DMS53 (cell line): ENCODE results near the gene GLRA2.
"Not testable (repeated sequence)": the region's sequence is repeated elsewhere in the genome, so short reads cannot be mapped to it uniquely, and the experiment has no call there.

ENCODE experiments used
- DNase-seq: peaks from one replicate; lab custom pipeline; 2025; lab: John Stamatoyannopoulos, UW

The GLRA2 gene

GRCh38 chrX:14591976-14592375, 62.6 kb downstream of the GLRA2 start:
- no peak for DNase-seq

DNA sequence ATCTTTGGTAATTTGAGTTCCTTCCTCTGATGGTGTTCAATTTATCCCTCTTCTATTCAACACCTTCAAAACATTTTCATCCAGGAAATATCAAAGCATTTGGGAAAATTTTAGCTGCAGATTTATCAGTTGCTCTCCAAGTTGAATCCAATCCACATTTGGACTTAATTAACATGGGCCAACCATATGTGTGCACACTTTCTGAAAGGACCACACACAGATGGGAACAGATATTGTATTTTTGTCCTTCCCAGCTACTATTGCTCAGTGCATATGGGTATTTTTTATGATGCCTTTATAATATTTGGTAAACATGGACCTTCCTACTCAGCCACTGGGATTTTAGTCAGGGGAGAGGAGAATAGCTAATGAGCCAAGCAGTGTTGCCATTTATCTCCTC, 65.2 kb downstream of the GLRA2 start:
- DNase-seq, result no peak

- DNase-seq, result no peak
Observed at GRCh38 chrX:14598330-14598729, 69.0 kb downstream of the GLRA2 start.

DNA sequence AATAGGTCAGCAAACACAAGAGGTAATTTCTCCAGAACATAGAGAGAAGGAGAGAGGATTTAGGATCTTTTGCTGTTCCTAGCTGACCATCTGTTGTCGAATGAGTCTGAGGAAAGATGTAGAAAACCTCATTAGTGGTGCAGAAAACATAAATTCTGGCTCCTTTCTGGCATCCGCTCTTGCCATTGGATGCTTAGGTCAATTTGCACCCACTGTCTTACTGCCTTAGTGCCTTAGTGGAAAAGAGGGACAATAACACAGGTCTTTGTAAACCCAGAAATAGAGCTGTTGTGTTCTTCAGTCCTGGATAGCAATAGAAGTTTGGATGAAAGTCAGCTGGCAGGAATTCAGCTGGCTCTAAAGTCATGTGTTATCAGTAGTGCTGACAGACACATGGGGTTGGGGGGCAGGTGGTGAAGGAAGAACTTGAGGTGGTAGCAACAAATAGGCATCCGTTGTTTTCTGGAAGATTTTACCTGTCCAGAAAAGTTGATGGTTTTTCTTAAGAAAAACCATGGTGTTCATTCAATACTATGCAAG, 78.2 kb downstream of the GLRA2 start:
- no peak for DNase-seq

- DNase-seq, result not testable (repeated sequence)
Observed at GRCh38 chrX:14612450-14612849, 83.1 kb downstream of the GLRA2 start.

DNA sequence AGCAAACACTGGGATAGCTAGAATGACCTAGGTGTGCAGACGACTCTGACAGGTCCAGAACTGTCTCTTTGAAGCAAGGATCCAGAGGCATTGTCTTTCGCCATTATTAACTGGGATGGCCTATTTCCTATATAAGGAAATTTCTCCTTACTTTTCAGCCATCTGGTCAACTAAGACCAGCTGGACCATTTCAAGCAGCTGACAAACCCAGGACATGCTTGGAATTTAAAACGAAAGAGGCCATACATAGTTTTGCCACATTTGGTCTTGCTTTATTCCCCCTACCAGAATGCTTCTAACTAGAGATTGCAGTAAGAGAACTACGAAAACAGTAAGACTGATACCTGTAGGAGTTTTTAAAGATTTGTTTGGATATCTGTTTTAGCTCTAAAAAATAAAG, 87.0 kb downstream of the GLRA2 start:
- no peak for DNase-seq

GRCh38 chrX:14616836-14617235, 87.5 kb downstream of the GLRA2 start:
- no peak for DNase-seq

DNA sequence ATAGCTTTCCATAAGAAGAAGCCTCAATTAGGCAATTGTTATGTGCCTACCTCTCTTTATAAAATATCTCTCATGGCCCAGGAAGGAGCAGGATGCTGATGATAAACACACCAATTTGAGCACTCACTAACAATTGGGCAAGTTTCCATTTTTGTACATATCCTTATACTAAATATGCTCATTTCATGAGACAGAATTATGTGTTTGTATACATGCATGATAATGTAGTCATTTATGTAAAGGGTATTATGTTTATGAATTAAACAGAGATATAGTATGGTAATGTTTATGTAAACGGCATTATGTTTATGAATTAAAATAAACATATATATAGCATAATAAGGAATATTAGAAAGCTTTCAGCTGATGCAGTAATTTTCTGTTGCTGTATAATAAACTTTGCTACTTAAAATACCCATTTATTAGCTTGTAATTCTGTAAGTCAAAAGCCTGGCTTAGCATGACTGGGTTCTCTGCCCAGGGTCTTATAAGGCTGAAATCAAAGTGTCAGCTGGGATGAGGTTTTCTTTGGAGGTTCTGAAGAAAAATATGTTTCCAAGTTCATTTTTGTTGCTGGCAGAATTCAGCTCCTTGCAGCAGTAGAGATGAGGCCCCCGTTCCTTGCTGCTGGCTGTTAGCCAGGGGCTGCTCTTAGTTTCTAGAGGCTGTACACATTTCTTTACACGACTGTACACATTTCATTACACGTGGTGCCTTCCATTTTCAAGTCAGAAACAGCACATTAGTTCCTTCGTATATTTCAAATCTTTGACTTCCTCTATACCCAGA, 89.0 kb downstream of the GLRA2 start:
- DNase-seq, result no peak

DNA sequence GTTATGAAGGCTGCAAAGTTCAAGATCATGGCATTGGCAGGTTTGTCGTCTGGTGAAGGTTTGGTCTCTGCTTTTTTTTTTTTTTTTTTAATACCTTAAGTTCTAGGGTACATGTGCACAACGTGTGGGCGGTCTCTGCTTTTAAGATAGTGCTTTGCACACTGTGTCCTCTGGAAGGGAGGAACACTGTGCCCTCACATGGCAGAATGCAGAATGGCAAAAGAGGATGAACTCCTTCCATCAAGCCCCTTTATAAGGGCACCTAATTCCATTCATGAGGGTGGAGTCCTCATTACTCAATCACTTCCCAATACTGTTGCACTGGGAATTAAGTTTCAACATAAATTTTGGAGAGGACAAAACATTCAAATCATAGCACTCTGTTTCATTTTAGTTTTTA, 101.4 kb downstream of the GLRA2 start:
- no peak for DNase-seq

DNA sequence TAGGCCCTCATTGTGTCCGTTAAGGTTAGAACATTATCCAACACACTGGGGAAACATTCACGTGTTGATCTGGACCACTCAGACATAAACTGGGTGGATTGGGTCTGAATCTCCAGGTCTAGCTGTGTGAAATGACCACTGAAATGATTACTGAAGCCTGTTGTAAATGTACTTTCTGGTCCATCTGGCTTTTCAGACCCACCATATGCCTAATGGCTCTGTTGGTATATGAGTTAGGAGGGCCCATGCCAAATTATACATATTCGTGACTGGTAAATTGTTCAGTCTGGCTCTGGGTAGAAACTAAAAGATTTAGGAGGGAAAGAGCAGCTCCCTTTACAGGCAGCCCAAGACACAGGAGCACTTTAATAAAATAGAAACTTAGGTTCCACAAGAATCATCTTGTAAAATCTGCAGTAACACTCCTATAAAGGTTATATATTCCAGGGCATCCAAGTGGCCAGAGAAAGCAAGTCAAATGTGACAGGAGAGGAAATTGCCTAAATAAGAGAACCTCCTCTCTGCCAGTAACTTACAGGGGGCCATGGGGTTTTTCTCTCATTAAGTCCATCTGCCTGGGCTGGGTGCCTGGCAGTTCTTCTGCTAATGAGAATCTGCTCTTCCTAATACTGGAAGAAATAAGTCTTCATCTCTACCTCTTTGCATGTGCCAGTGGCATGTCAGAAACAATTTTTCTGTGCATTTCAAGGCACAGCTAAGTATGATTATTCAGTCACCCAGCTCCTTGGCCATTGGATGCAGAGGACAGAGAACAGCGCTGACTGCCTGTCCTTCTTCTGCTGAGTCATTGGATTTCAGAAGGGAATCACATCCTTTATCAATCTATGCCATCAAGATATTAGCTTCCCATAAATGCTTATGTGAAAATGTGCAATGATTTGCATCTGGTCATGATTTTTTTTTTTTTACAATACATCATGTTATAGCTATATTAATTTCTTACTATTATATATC, 112.6 kb downstream of the GLRA2 start:
- no peak for DNase-seq

DNA sequence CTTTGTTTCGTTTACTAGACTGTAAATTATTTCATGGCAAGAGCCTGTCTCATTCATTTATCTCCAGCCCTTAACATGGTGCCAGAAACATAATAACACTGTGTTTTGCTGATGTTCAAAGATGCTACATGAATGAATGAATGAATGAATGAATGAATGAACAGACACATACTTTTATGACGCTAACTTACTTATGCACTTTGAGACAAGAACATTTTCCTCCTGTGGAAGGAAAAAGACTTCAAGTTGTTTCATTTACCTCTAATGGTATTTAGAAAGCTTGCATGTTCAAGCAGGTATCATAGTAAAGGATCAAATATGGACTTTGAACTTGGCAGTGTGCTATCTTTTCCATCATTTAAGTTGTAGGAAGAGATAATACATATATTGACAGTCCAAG, 131.6 kb downstream of the GLRA2 start:
- DNase-seq, result peak; percentile 27

GRCh38 chrX:14670819-14671218, 141.5 kb downstream of the GLRA2 start:
- no peak for DNase-seq

- no peak for DNase-seq
Observed at GRCh38 chrX:14672611-14673172, 143.4 kb downstream of the GLRA2 start.

DNA sequence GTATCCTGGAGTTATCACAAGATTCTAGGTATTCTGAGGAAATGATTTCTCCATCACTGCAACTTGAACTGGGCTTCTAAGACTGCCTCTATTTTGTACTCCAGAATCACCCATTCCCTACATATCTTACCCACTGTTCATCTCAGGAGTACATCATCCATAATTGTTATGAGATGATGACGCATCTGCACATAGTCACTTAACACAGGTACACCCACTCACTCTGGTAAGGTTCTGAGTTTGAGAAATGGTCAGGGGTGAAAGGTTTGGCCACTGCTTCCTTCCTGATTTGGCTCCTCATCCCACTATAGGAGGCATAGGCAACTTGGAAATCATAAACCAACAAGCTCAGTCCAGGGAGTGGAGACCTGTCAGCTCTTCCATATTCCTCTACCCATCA, 143.9 kb downstream of the GLRA2 start:
- DNase-seq, result no peak

DNA sequence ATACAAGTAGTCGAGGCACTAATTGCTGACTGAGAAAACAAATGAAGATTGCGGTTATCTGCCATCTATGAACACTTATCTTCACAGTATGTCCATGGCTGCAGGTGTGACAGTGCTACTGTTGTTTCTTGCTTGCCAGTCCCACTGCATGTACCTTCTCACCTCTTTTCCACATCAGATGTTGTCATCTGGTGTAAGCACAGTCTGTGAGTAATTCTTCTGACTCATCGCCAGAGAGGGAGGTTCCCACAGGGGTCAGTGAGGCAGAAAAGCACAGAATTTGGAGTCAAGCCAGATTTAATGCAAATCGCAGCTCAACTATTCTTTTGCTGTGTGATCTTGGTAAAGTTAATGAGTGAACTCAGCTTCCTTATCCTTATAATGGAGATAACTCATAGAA, 144.4 kb downstream of the GLRA2 start:
- DNase-seq, result peak; percentile 84

DNA sequence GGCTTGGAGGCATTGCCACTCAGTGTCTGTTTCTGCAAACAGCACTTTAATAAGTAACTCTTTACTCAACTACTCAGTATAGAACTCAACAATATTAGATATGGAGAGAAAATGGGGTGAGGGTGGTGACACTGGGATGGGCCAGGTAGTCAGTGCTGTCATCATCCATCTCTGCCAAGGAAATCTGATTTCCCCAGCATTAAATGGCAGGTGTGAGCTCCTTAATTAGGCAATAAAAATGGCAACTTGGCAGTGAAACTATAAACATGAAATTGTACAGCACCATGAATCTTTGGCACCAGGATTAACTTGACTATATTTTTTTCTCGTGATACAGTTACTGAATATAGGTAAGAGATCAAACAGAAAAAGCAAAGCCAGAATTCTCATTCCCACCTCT, 146.2 kb downstream of the GLRA2 start:
- no peak for DNase-seq

DNA sequence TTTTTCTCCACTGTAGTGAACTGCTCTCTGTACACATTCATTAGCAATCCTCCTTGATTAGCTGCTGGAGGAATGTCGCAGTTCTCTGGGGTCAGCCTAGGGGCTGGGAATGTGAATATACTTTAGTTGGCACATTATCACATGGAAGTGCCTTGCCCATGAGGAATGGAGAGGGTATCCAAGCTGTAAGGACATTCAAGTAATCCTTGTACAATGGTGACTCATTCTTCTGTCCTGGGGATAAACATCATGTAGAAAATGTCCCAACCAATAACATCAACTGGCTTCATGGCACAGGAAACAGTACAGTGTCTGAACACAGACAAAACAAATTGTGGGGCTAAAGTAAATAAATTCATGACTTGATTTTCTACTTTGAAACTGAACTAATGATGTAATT, 147.1 kb downstream of the GLRA2 start:
- DNase-seq, result peak; percentile 34

- not testable (repeated sequence) for DNase-seq
Observed at GRCh38 chrX:14688331-14688730, 159.0 kb downstream of the GLRA2 start.

DNA sequence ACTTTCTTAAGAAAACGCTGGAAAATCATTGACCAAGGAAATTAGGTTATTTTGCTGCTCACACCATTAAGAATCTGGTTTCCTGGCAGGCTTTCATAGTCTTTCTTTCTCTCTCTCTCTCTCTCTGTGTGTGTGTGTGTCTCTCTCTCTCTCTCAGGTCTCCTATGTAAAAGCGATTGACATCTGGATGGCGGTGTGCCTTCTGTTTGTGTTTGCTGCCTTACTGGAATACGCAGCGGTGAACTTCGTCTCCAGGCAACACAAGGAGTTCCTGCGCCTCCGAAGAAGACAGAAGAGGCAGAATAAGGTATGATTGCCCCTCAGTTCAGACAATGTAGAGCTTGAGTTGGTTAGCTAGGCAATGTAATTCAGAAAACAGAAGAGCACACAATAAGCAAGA, 161.2 kb downstream of the GLRA2 start:
- DNase-seq, result no peak

DNA sequence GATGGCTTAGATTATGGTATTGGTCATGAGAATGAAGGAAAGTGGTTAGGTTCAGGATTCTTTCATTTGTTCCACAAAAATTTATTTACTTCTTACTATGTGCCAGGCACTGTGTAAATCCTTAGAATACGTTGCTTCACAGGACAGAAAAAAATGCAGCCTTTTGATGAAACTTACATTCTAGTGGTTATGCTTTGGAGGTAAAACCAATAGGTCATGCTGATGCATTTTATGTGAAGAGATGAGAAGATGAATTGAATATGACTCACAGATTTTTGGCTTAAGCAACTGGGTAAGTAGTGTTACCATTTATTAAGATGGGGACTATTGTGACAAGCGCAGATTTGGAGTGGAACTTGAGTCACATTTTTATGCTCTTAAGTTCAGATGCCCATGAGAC, 165.3 kb downstream of the GLRA2 start:
- DNase-seq, result no peak

DNA sequence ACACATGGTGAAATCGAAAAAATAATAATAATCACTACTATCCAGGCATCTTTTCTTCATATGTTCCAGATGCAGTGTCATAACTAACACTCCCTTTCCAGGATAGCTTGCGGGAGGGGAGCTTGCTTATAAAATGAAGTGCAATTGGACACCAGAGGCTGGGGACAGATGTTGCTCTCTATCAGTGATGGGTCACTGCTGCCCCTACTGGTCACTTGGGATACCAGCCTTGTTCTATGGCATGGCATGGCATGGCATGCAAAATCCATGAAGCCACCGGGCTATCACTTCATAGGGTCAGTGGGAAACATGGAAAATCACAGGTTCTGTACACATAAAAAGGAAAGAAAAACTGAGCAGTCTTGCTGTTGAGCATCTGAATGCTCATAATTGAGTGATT, 168.1 kb downstream of the GLRA2 start:
- DNase-seq, result peak; percentile 61

- no peak for DNase-seq
Observed at GRCh38 chrX:14698790-14699189, 169.5 kb downstream of the GLRA2 start.

- no peak for DNase-seq
Observed at GRCh38 chrX:14700982-14701381, 171.6 kb downstream of the GLRA2 start.
